Measurements from ENCODE around the gene ACO1. TPM values are rescaled to one million over a fixed set of nuclear protein-coding genes. Genes with fewer than 3 reads are reported as not detected.
A peak's percentile ranks its signal among the peaks of the same experiment; 100 is the strongest.

Gene ACO1
- total RNA-seq, 1 experiment from 2014 or later, result 35.2 TPM

GRCh38 chr9:32463500-32464293, 79.3 kb downstream of the ACO1 start:
- H3K36me3 ChIP-seq (replicated peaks; ENCODE audit: control insufficient read depth, insufficient read depth, low read length), result no peaks in the 10 kb centered on the region
- DNase-seq, result peak; percentile 19
- H3K4me3 ChIP-seq (ENCODE audit: insufficient read depth, low read depth, low read length), result no peak overlapping the region
- no peaks in the 10 kb centered on the region for H3K27me3 ChIP-seq (ENCODE audit: control insufficient read depth, insufficient read depth, low read length)

- no peak for DNase-seq
- H3K27me3 ChIP-seq (ENCODE audit: control insufficient read depth, insufficient read depth, low read length), result no peaks in the 10 kb centered on the region
- no peak overlapping the region for H3K4me3 ChIP-seq (ENCODE audit: insufficient read depth, low read depth, low read length)
- no peaks in the 10 kb centered on the region for H3K36me3 ChIP-seq (replicated peaks; ENCODE audit: control insufficient read depth, insufficient read depth, low read length)
Observed at GRCh38 chr9:32468740-32469139, 84.3 kb downstream of the ACO1 start.

- DNase-seq, result no peak
- H3K36me3 ChIP-seq (replicated peaks; ENCODE audit: control insufficient read depth, insufficient read depth, low read length), result no peaks in the 10 kb centered on the region
- H3K4me3 ChIP-seq (ENCODE audit: insufficient read depth, low read depth, low read length), result no peak overlapping the region
- H3K27me3 ChIP-seq (ENCODE audit: control insufficient read depth, insufficient read depth, low read length), result no peaks in the 10 kb centered on the region
Observed at GRCh38 chr9:32472344-32472743, 87.9 kb downstream of the ACO1 start.

GRCh38 chr9:32483343-32483742, 98.9 kb downstream of the ACO1 start:
- no peak overlapping the region for H3K4me3 ChIP-seq (ENCODE audit: insufficient read depth, low read depth, low read length)
- DNase-seq, result no peak
- H3K36me3 ChIP-seq (replicated peaks; ENCODE audit: control insufficient read depth, insufficient read depth, low read length), result peaks cover 6% of the 10 kb centered on the region

GRCh38 chr9:32486839-32487562, 102.6 kb downstream of the ACO1 start:
- Histone ChIP-seq H3K4me3 (ENCODE audit: insufficient read depth, low read depth, low read length) (no peak overlapping the region), H3K27me3 (ENCODE audit: control insufficient read depth, insufficient read depth, low read length) (no peaks in the 10 kb centered on the region), H3K36me3 (replicated peaks; ENCODE audit: control insufficient read depth, insufficient read depth, low read length) (peaks cover 5% of the 10 kb centered on the region)
- no peak for DNase-seq

More at GRCh38 chr9:32483343-32483742, 98.9 kb downstream of the ACO1 start:
- no peaks in the 10 kb centered on the region for H3K27me3 ChIP-seq (ENCODE audit: control insufficient read depth, insufficient read depth, low read length)

- DNase-seq, result no peak
- Histone ChIP-seq H3K4me3 (ENCODE audit: insufficient read depth, low read depth, low read length) (no peak overlapping the region), H3K27me3 (ENCODE audit: control insufficient read depth, insufficient read depth, low read length) (no peaks in the 10 kb centered on the region), H3K36me3 (replicated peaks; ENCODE audit: control insufficient read depth, insufficient read depth, low read length) (peaks cover 5% of the 10 kb centered on the region)
Observed at GRCh38 chr9:32487981-32488380, 103.5 kb downstream of the ACO1 start.

- H3K27me3 ChIP-seq (ENCODE audit: control insufficient read depth, insufficient read depth, low read length), result no peaks in the 10 kb centered on the region
- peak; percentile 10 for DNase-seq
- H3K4me3 ChIP-seq (ENCODE audit: insufficient read depth, low read depth, low read length), result no peak overlapping the region
- H3K36me3 ChIP-seq (replicated peaks; ENCODE audit: control insufficient read depth, insufficient read depth, low read length), result peaks cover 5% of the 10 kb centered on the region
Observed at GRCh38 chr9:32490601-32491000, 106.2 kb downstream of the ACO1 start.

- DNase-seq, result no peak
- Histone ChIP-seq H3K27me3 (ENCODE audit: control insufficient read depth, insufficient read depth, low read length) (no peaks in the 10 kb centered on the region), H3K36me3 (replicated peaks; ENCODE audit: control insufficient read depth, insufficient read depth, low read length) (peaks cover 2% of the 10 kb centered on the region), H3K4me3 (ENCODE audit: insufficient read depth, low read depth, low read length) (no peak overlapping the region)
Observed at GRCh38 chr9:32497921-32498320, 113.5 kb downstream of the ACO1 start.

GRCh38 chr9:32500768-32501167, 116.3 kb downstream of the ACO1 start:
- H3K4me3 ChIP-seq (ENCODE audit: insufficient read depth, low read depth, low read length), result no peak overlapping the region
- peaks cover 2% of the 10 kb centered on the region for H3K36me3 ChIP-seq (replicated peaks; ENCODE audit: control insufficient read depth, insufficient read depth, low read length)
- no peak for DNase-seq
- no peaks in the 10 kb centered on the region for H3K27me3 ChIP-seq (ENCODE audit: control insufficient read depth, insufficient read depth, low read length)

GRCh38 chr9:32501868-32502267, 117.4 kb downstream of the ACO1 start:
- H3K4me3 ChIP-seq (ENCODE audit: insufficient read depth, low read depth, low read length), result no peak overlapping the region
- no peak for DNase-seq
- H3K36me3 ChIP-seq (replicated peaks; ENCODE audit: control insufficient read depth, insufficient read depth, low read length), result peaks cover 2% of the 10 kb centered on the region
- no peaks in the 10 kb centered on the region for H3K27me3 ChIP-seq (ENCODE audit: control insufficient read depth, insufficient read depth, low read length)

- Histone ChIP-seq H3K36me3 (replicated peaks; ENCODE audit: control insufficient read depth, insufficient read depth, low read length) (peaks cover 2% of the 10 kb centered on the region), H3K27me3 (ENCODE audit: control insufficient read depth, insufficient read depth, low read length) (no peaks in the 10 kb centered on the region), H3K4me3 (ENCODE audit: insufficient read depth, low read depth, low read length) (no peak overlapping the region)
- DNase-seq, result no peak
Observed at GRCh38 chr9:32502464-32502863, 118.0 kb downstream of the ACO1 start.

GRCh38 chr9:32503008-32503407, 118.6 kb downstream of the ACO1 start:
- DNase-seq, result no peak
- no peak overlapping the region for H3K4me3 ChIP-seq (ENCODE audit: insufficient read depth, low read depth, low read length)
- peaks cover 1% of the 10 kb centered on the region for H3K36me3 ChIP-seq (replicated peaks; ENCODE audit: control insufficient read depth, insufficient read depth, low read length)
- H3K27me3 ChIP-seq (ENCODE audit: control insufficient read depth, insufficient read depth, low read length), result no peaks in the 10 kb centered on the region
